Sigmoid colon (tissue), 4 donors: ENCODE data around the gene EFNA5.

ENCODE experiments used
- EP300 ChIP-seq, 4 donors: sonication (generic); formaldehyde crosslinking; IDR thresholded peaks; one replicate each; pipeline ENCODE4 v1.6.1; 2017; ENCODE audit warnings: antibody characterized with exemption in 4 of 4
- POLR2A ChIP-seq, 2 donors: fragments of 450-650 bp; IDR thresholded peaks; one replicate each; pipeline ENCODE4 v1.6.1; 2016; ENCODE audit warnings: antibody characterized with exemption in 2 of 2, mild to moderate bottlenecking in 2 of 2, moderate library complexity in 2 of 2
- TF ChIP-seq, protein P1 (sequence below), 4 experiments: fragments of 450-650 bp in 3 of 4; fragments of 200-600 bp in 1 of 4; IDR thresholded peaks; one replicate each; pipeline ENCODE4 v1.5.1; 2016 to 2019; ENCODE audit warnings: antibody characterized with exemption in 4 of 4, mild to moderate bottlenecking in 3 of 4, moderate library complexity in 2 of 4

DNA sequence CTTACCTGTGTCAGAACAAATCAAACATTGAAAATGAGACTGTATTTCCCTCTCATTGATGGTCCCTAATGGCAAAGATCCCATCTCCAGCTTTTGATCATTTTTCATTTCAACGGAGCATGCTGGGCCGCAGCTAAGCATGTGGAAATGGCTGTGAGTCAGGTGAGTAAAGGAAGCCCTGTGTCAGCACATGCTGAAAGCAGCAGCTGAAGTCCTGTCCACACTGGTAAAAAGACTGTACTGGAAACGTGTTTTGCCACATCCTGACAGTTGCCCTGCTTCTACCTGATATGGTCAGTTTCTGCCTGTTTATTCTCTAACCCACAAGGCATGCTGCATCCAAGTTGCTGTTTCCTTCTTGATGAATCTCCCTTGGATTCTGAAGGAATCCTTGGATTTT, 330.1 kb downstream of the EFNA5 start:
- TF ChIP-seq POLR2A (IDR thresholded peaks at IDR 0.05) (no peak), EP300 (IDR thresholded peaks at IDR 0.05) (no peak)
- TF ChIP-seq, protein P1, sequence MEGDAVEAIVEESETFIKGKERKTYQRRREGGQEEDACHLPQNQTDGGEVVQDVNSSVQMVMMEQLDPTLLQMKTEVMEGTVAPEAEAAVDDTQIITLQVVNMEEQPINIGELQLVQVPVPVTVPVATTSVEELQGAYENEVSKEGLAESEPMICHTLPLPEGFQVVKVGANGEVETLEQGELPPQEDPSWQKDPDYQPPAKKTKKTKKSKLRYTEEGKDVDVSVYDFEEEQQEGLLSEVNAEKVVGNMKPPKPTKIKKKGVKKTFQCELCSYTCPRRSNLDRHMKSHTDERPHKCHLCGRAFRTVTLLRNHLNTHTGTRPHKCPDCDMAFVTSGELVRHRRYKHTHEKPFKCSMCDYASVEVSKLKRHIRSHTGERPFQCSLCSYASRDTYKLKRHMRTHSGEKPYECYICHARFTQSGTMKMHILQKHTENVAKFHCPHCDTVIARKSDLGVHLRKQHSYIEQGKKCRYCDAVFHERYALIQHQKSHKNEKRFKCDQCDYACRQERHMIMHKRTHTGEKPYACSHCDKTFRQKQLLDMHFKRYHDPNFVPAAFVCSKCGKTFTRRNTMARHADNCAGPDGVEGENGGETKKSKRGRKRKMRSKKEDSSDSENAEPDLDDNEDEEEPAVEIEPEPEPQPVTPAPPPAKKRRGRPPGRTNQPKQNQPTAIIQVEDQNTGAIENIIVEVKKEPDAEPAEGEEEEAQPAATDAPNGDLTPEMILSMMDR (IDR thresholded peaks at IDR 0.05), result no peak
